ENCODE measurements around the gene FBXL3.

DNA sequence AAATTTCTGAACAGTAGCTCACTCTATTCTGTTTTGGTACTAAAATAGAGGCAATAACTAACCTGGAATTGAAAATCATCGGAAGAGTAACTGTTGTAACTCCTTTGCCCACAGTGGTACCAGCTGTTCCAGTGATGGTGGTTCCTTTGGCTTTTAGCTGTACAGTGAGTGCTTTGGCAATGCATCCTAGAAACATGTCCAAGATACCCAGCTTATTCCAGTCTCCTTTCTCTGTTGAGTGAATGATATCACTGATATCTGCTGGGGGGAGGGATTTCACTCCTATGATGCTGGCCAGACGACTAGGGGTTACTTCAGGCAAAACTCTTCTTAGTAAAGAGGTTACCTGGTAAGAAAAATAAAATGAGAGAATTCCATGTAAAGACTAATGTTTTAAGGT is 40.6 kb upstream of the FBXL3 start:
- TF ChIP-seq CREM (IDR thresholded peaks at IDR 0.05) (no peak), CREM (CRISPR knock-in tag; IDR thresholded peaks at IDR 0.05) (no peak), RERE (CRISPR knock-in tag; IDR thresholded peaks at IDR 0.05; ENCODE audit: low read depth) (no peak), SMAD9 (CRISPR knock-in tag; IDR thresholded peaks at IDR 0.05) (no peak), BRD4 (CRISPR knock-in tag; IDR thresholded peaks at IDR 0.05) (no peak)

All from HepG2 (cell line).